H1 (cell line): ENCODE results near the gene TSPEAR. TPM values are rescaled to one million over a fixed set of nuclear protein-coding genes. Genes with fewer than 3 reads are reported as not detected.

Experiments used
- CTCF ChIA-PET: fragments of 300-600 bp; sonication (Branson Sonifier 250); formaldehyde crosslinking; loops from one replicate; lab custom pipeline; 2021; ENCODE audit not compliant: partially characterized antibody; lab: Charles Lee
- POLR2A ChIA-PET: fragments of 300-600 bp; sonication (Branson Sonifier 250); formaldehyde crosslinking; loops from one replicate; lab custom pipeline; 2021; ENCODE audit warnings: inconsistent platforms; ENCODE audit not compliant: partially characterized antibody; lab: Charles Lee
- DNase-seq, 2 experiments: peaks; one replicate each; pipeline versions ENCODE4 v3.0.0 to v3.0.0-alpha.2; 2010 to 2022; ENCODE audit warnings: low spot score in 2 of 2, low read depth in 1 of 2, mixed read lengths in 1 of 2
- FAIRE-seq: peaks from 2 replicates; lab custom pipeline; 2011; peaks lifted over from hg19 to GRCh38; lab: Jason Lieb, UNC
- H2AFZ ChIP-seq: 2 replicates; pipeline ENCODE4 v1.8.1; 2012; ENCODE audit warnings: low read length, inconsistent platforms
- H2AK5ac ChIP-seq: 2 replicates; pipeline ENCODE4 v1.6.1; 2013; ENCODE audit warnings: low read depth, low read length
- H2BK120ac ChIP-seq: replicated peaks from 2 replicates; pipeline ENCODE3; 2013; ENCODE audit warnings: low read depth, low read length, inconsistent platforms
- H2BK12ac ChIP-seq: 2 replicates; pipeline ENCODE4 v1.6.1; 2013; ENCODE audit warnings: low read depth, low read length
- H2BK15ac ChIP-seq: 2 replicates; pipeline ENCODE4 v1.6.1; 2013; ENCODE audit warnings: low read length
- H2BK20ac ChIP-seq: 2 replicates; pipeline ENCODE4 v1.6.1; 2013; ENCODE audit warnings: low read length
- H2BK5ac ChIP-seq: 2 replicates; pipeline ENCODE4 v1.6.1; 2013; ENCODE audit warnings: low read depth, low read length
- H3K14ac ChIP-seq: 2 replicates; pipeline ENCODE4 v1.6.1; 2013; ENCODE audit warnings: inconsistent platforms; ENCODE audit not compliant: insufficient read length
- H3K18ac ChIP-seq: 2 replicates; pipeline ENCODE4 v1.6.1; 2013; ENCODE audit warnings: low read length; ENCODE audit errors: extremely low read depth
- H3K23ac ChIP-seq: 2 replicates; pipeline ENCODE4 v1.6.1; 2013; ENCODE audit warnings: inconsistent platforms; ENCODE audit not compliant: insufficient read length
- H3K23me2 ChIP-seq: 2 replicates; pipeline ENCODE4 v1.6.1; 2013; ENCODE audit warnings: low read depth, low read length
- H3K27ac ChIP-seq: 2 replicates; pipeline ENCODE4 v1.6.1; 2011; ENCODE audit warnings: low read depth, low read length, inconsistent platforms
- H3K27me3 ChIP-seq, 4 experiments: replicated peaks in 1 of 4; 1 replicate in 1 of 4; 2 replicates in 3 of 4; pipeline versions ENCODE4 v1.6.1 to v1.8.1; 2011 to 2013; ENCODE audit warnings: low read length in 3 of 4, mild to moderate bottlenecking in 3 of 4, inconsistent platforms in 2 of 4, mixed read lengths in 2 of 4, moderate library complexity in 1 of 4; ENCODE audit not compliant: control insufficient read depth in 3 of 4, insufficient read depth in 3 of 4; ENCODE audit errors: extremely low read depth in 1 of 4
- H3K36me3 ChIP-seq, 4 experiments: 2 replicates each; pipeline versions ENCODE4 v1.6.1 to v1.8.1; 2011 to 2013; ENCODE audit warnings: mild to moderate bottlenecking in 4 of 4, low read length in 3 of 4, moderate library complexity in 2 of 4, control low read depth in 1 of 4, inconsistent platforms in 1 of 4; ENCODE audit not compliant: insufficient read depth in 4 of 4, control insufficient read depth in 2 of 4
- H3K4ac ChIP-seq: replicated peaks from 2 replicates; pipeline ENCODE3; 2013; ENCODE audit warnings: low read length, low read depth, mixed read lengths, inconsistent platforms; ENCODE audit not compliant: insufficient read length
- H3K4me1 ChIP-seq, 4 experiments: replicated peaks in 1 of 4; 1 replicate in 1 of 4; 2 replicates in 3 of 4; pipeline versions ENCODE4 v1.6.1 to v1.8.1; 2011 to 2013; ENCODE audit warnings: low read length in 3 of 4, inconsistent platforms in 2 of 4, mixed read lengths in 1 of 4; ENCODE audit not compliant: insufficient read depth in 4 of 4, control insufficient read depth in 3 of 4
- H3K4me2 ChIP-seq, 2 experiments: 2 replicates each; pipeline versions ENCODE4 v1.6.1 to v1.8.1; 2011 to 2013; ENCODE audit warnings: low read depth in 2 of 2, low read length in 2 of 2, control low read depth in 1 of 2, inconsistent platforms in 1 of 2, mild to moderate bottlenecking in 1 of 2; ENCODE audit not compliant: insufficient read depth in 1 of 2
- H3K4me3 ChIP-seq, 4 experiments: fragments of 200-600, 300-600 bp in 1 of 4; sonication (generic), shearing (Covaris generic), sonication (Bioruptor Twin) in 1 of 4; 2 replicates each; pipeline versions ENCODE4 v1.5.1 to v1.8.1; 2011 to 2016; ENCODE audit warnings: low read length in 4 of 4, low read depth in 3 of 4, control low read depth in 2 of 4, inconsistent platforms in 2 of 4, mild to moderate bottlenecking in 2 of 4, mixed read lengths in 1 of 4, moderate library complexity in 1 of 4; ENCODE audit not compliant: insufficient read depth in 2 of 4; ENCODE audit errors: extremely low read depth in 1 of 4
- H3K56ac ChIP-seq: replicated peaks from 2 replicates; pipeline ENCODE3; 2013; ENCODE audit warnings: low read depth, mild to moderate bottlenecking, mixed read lengths, low read length, inconsistent platforms; ENCODE audit not compliant: insufficient read length
- H3K79me1 ChIP-seq: 2 replicates; pipeline ENCODE4 v1.6.1; 2013; ENCODE audit warnings: low read depth, low read length, control low read depth
- H3K79me2 ChIP-seq, 2 experiments: 2 replicates each; pipeline versions ENCODE4 v1.6.1 to v1.8.1; 2012 to 2013; ENCODE audit warnings: low read length in 2 of 2, mild to moderate bottlenecking in 2 of 2, inconsistent platforms in 1 of 2; ENCODE audit not compliant: insufficient read depth in 2 of 2, control insufficient read depth in 1 of 2
- H3K9ac ChIP-seq, 4 experiments: replicated peaks in 1 of 4; 1 replicate in 1 of 4; 2 replicates in 3 of 4; pipeline versions ENCODE4 v1.6.1 to v1.8.1; 2011 to 2013; ENCODE audit warnings: low read depth in 3 of 4, low read length in 3 of 4, control low read depth in 2 of 4, mild to moderate bottlenecking in 2 of 4, moderate library complexity in 2 of 4, inconsistent platforms in 1 of 4; ENCODE audit errors: extremely low read depth in 1 of 4
- H3K9me3 ChIP-seq, 2 experiments: 2 replicates each; pipeline versions ENCODE4 v1.6.1 to v1.8.1; 2012 to 2013; ENCODE audit warnings: mild to moderate bottlenecking in 2 of 2, moderate library complexity in 2 of 2, control low read depth in 1 of 2, inconsistent platforms in 1 of 2, low read depth in 1 of 2, low read length in 1 of 2, mixed read lengths in 1 of 2; ENCODE audit not compliant: insufficient read depth in 2 of 2
- H4K20me1 ChIP-seq, 2 experiments: replicated peaks in 1 of 2; 2 replicates each; pipeline versions ENCODE3 to v1.8.1; 2011 to 2013; ENCODE audit warnings: inconsistent platforms in 2 of 2, low read length in 2 of 2, mild to moderate bottlenecking in 1 of 2; ENCODE audit not compliant: insufficient read depth in 2 of 2, control insufficient read depth in 1 of 2
- H4K5ac ChIP-seq: 2 replicates; pipeline ENCODE4 v1.6.1; 2013; ENCODE audit warnings: low read length, low read depth, mixed read lengths, inconsistent platforms; ENCODE audit not compliant: insufficient read length
- H4K8ac ChIP-seq: 2 replicates; pipeline ENCODE4 v1.8.0; 2013; ENCODE audit warnings: mild to moderate bottlenecking, moderate library complexity, low read length, inconsistent platforms; ENCODE audit not compliant: insufficient read depth; ENCODE audit errors: extremely low read depth
- H4K91ac ChIP-seq: replicated peaks from 2 replicates; pipeline ENCODE3; 2013; ENCODE audit warnings: low read length, mixed read lengths, inconsistent platforms; ENCODE audit not compliant: insufficient read length
- ASH2L ChIP-seq: fragments of 200-600, 300-600 bp; sonication (generic); IDR thresholded peaks from one replicate; pipeline ENCODE4 v1.7.1; 2017; ENCODE audit warnings: low read length
- BACH1 ChIP-seq: IDR thresholded peaks from 2 replicates; pipeline ENCODE4 v1.6.1; 2012; ENCODE audit warnings: low read length, improper control_type of control experiment
- CBX5 ChIP-seq: fragments of 300-800, 300-1000 bp; sonication (generic); IDR thresholded peaks from 2 replicates; pipeline ENCODE4 v1.7.1; 2016; ENCODE audit warnings: antibody characterized with exemption, low read length, low read depth
- GABPA ChIP-seq: IDR thresholded peaks from 2 replicates; pipeline ENCODE4 v1.6.1; 2011; ENCODE audit warnings: mild to moderate bottlenecking, low read length, moderate library complexity, borderline replicate concordance; ENCODE audit not compliant: insufficient read depth
- HDAC6 ChIP-seq: IDR thresholded peaks from one replicate; pipeline ENCODE4 v1.7.1; 2012; ENCODE audit warnings: low read depth, mild to moderate bottlenecking, inconsistent platforms, low read length, moderate library complexity
- JUN ChIP-seq: IDR thresholded peaks from 2 replicates; pipeline ENCODE4 v1.6.1; 2011; ENCODE audit warnings: low read depth, mild to moderate bottlenecking, improper control_type of control experiment, low read length
- JUND ChIP-seq: IDR thresholded peaks from 2 replicates; pipeline ENCODE4 v1.6.1; 2011; ENCODE audit warnings: mild to moderate bottlenecking, improper control_type of control experiment, low read length
- KDM4A ChIP-seq: IDR thresholded peaks from one replicate; pipeline ENCODE4 v1.7.1; 2012; ENCODE audit warnings: low read depth, mild to moderate bottlenecking, moderate library complexity, low read length, inconsistent platforms; ENCODE audit not compliant: severe bottlenecking
- NRF1 ChIP-seq: IDR thresholded peaks from 2 replicates; pipeline ENCODE4 v1.6.1; 2011; ENCODE audit warnings: mild to moderate bottlenecking, low read depth, low read length, improper control_type of control experiment
- POLR2A ChIP-seq, 2 experiments: IDR thresholded peaks; 1 replicate in 1 of 2; 2 replicates in 1 of 2; pipeline ENCODE4 v1.6.1; 2011; ENCODE audit warnings: low read depth in 2 of 2, low read length in 2 of 2, mild to moderate bottlenecking in 2 of 2; ENCODE audit errors: control extremely low read depth in 1 of 2
- RFX5 ChIP-seq: IDR thresholded peaks from 2 replicates; pipeline ENCODE4 v1.6.1; 2011; ENCODE audit warnings: low read depth, low read length, improper control_type of control experiment, borderline replicate concordance
- RXRA ChIP-seq: IDR thresholded peaks from 2 replicates; pipeline ENCODE4 v1.6.1; 2011; ENCODE audit warnings: low read depth, mild to moderate bottlenecking, low read length, moderate library complexity; ENCODE audit not compliant: insufficient read depth
- SP1 ChIP-seq: IDR thresholded peaks from 2 replicates; pipeline ENCODE4 v1.6.1; 2011; ENCODE audit warnings: low read depth, low read length
- WGBS, 2 experiments: shearing (Covaris generic) in 1 of 2; methylation state at CpG; one replicate each; pipeline versions ENCODE4 v1.1.6 to v1.1.7; 2013 to 2015; ENCODE audit warnings: low lambda C conversion rate in 2 of 2, mixed read lengths in 2 of 2, inconsistent platforms in 1 of 2, low coverage in 1 of 2, missing lambda C conversion rate in 1 of 2; ENCODE audit not compliant: insufficient replicate concordance in 2 of 2, insufficient coverage in 1 of 2, insufficient read length in 1 of 2; ENCODE audit errors: extremely low coverage in 1 of 2, missing lambda C conversion rate in 1 of 2; 5-methylcytosine and 5-hydroxymethylcytosine counted together
- polyA plus RNA-seq, 7 experiments: library from polyadenylated mRNA; depleted of rRNA in 3 of 7; stranded (reverse) in 5 of 7; unstranded in 2 of 7; fragments of >200 nt in 5 of 7; fragments of 200-250 nt in 2 of 7; gene quantifications; 1 replicate in 5 of 7; 2 replicates in 1 of 7; 4 replicates in 1 of 7; pipeline versions ENCODE4 v1.2.1 to v1.2.3, GENCODE V29; 2011 to 2013; ENCODE audit warnings: missing spikeins in 2 of 7, mixed read lengths in 2 of 7
- total RNA-seq: library from RNA; stranded (reverse); fragmentation: NEBNext Ultra II Directional; extraction: Animal tissue kit (Norgen Biotek cat#: 25700); gene quantifications from 2 replicates; pipeline ENCODE4 v1.2.1, GENCODE V29; 2021
- TF ChIP-seq, protein P1 (sequence below): IDR thresholded peaks from 2 replicates; pipeline ENCODE4 v1.6.1; 2011; ENCODE audit warnings: low read depth, mild to moderate bottlenecking, low read length; ENCODE audit not compliant: insufficient read depth

Gene TSPEAR
- total and polyA plus RNA-seq, 2 of the 8 experiments (the other 6 are each of a cell fraction or from before 2014, with no cell fraction given) = 0.58 to 0.89 TPM

DNA sequence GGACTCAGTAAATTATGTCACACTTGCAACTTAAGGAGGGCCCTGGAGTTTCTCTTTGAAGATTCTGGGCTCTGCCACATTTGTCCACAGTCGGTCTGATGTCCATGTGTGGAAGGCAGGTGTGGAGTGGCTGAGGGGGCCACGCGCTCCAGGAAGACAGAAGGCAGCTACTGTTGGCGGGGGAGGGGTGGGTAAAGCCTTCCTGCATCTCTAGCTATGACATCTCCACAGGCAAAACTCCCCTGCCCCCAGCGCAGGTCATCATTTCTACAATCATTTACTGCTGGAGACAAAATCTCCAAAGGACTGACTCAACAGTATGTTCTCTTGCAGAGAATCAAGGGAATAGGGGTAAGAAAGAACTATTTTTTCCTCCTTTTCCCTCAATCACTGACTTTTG lies 11.4 kb upstream of the TSPEAR start:
- WGBS, 2 experiments = 90% methylated on average over 5 of the region's 5 CpGs; no CpG with 5 or more reads in 1 of the 2 experiments
- Histone ChIP-seq H3K4me2 (peak overlapping the region; percentile 50 to 55; a peak in 3 of 4 replicates), H4K20me1 (no peaks in the 10 kb centered on the region), H3K56ac (no peak overlapping the region), H3K9me3 (no peaks in the 10 kb centered on the region; a peak in 1 of 4 replicates), H3K4ac (no peak overlapping the region), H3K36me3 (no peaks in the 10 kb centered on the region), H2BK15ac (no peak overlapping the region), H3K79me2 (no peaks in the 10 kb centered on the region), H2BK20ac (no peak overlapping the region; the same call in 1 of the 2 replicates), H3K79me1 (no peaks in the 10 kb centered on the region), H3K23me2 (no peaks in the 10 kb centered on the region; the same call in 1 of the 2 replicates), H2AFZ (no peak overlapping the region), H2BK120ac (no peak overlapping the region), H3K23ac (no peak overlapping the region), H4K5ac (no peak overlapping the region), H2BK12ac (peak overlapping the region; percentile 97; the same call in 1 of the 2 replicates), H3K27me3 (peaks cover 0 to 17% (median 9%) of the 10 kb centered on the region in 4 experiments; a peak in 6 of 7 replicates), H3K27ac (no peak overlapping the region), H3K4me3 (0 out of 8 replicates have a peak overlapping the region, but pooled peaks of 1 of the 4 experiments have one; percentile 33), H2AK5ac (no peak overlapping the region), H3K4me1 (peaks cover 5 to 20% (median 14%) of the 10 kb centered on the region in 4 experiments), H4K8ac (no peak overlapping the region), H4K91ac (no peak overlapping the region), H3K18ac (no peak overlapping the region; the same call in 1 of the 2 replicates), H3K9ac (no peak overlapping the region), H3K14ac (no peak overlapping the region), H2BK5ac (0 out of 2 replicates have a peak overlapping the region, but pooled peaks have one; percentile 24)
- ChIA-PET CTCF (interaction anchor here (0.9 kb wide), 1 partner anchor 14 kb away, joined by 4 read pairs; no protein-coding TSS in a partner anchor), POLR2A (interaction anchor here (0.6 to 1.9 kb wide), 5 partner anchors 12 to 58 kb away, joined by 3 to 6 read pairs (median 4); partner anchors contain the start of genes KRTAP10-12 and TSPEAR)
- FAIRE-seq = no peak
- peak in 1 of 2 experiments; percentile 42 for DNase-seq
- TF ChIP-seq BACH1 (no peak), NRF1 (no peak), CBX5 (no peak), HDAC6 (no peak), POLR2A (IDR thresholded peaks at IDR 0.05; ENCODE audit: control extremely low read depth in 1 of 2, low read depth in 2 of 2, low read length in 2 of 2) (no peak), SP1 (no peak), RXRA (no peak), JUND (no peak), KDM4A (no peak), JUN (no peak), RFX5 (no peak), GABPA (no peak), ASH2L (no peak)
- TF ChIP-seq, protein P1, sequence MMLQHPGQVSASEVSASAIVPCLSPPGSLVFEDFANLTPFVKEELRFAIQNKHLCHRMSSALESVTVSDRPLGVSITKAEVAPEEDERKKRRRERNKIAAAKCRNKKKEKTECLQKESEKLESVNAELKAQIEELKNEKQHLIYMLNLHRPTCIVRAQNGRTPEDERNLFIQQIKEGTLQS = no peak
